Breast epithelium (tissue), 4 donors: Measurements from ENCODE around the gene SMARCA1. TPM values are rescaled to one million over a fixed set of nuclear protein-coding genes. Genes with fewer than 3 reads are reported as not detected.

Source experiments
- DNase-seq, 2 donors: peaks; one replicate each; pipeline ENCODE4 v3.0.0-alpha.2; 2019; ENCODE audit warnings: low spot score in 2 of 2
- H3K27ac ChIP-seq, 2 donors: fragments of 200-600 bp; sonication (generic) in 1 of 2; one replicate each; pipeline ENCODE4 v1.5.1; 2016 to 2019; ENCODE audit warnings: mild to moderate bottlenecking in 1 of 2
- H3K27me3 ChIP-seq, 2 donors: fragments of 200-600 bp; sonication (generic) in 1 of 2; one replicate each; pipeline versions ENCODE4 v1.5.1 to v1.6.0; 2017 to 2019; ENCODE audit warnings: control low read depth in 1 of 2, mild to moderate bottlenecking in 1 of 2
- H3K36me3 ChIP-seq: fragments of 200-600 bp; one replicate; pipeline ENCODE4 v1.5.1; 2019
- H3K4me1 ChIP-seq, 2 donors: fragments of 200-600 bp; sonication (generic); one replicate each; pipeline ENCODE4 v1.5.1; 2016 to 2019; ENCODE audit warnings: control low read depth in 1 of 2
- H3K4me3 ChIP-seq, 3 donors: fragments of 200-600 bp; sonication (generic); 1 replicate in 2 of 3; 2 replicates in 1 of 3; pipeline ENCODE4 v1.5.1; 2016 to 2019; ENCODE audit warnings: mild to moderate bottlenecking in 3 of 3, moderate library complexity in 2 of 3
- H3K9me3 ChIP-seq, 2 donors: fragments of 200-600 bp; sonication (generic) in 1 of 2; one replicate each; pipeline ENCODE4 v1.5.1; 2016 to 2019; ENCODE audit warnings: control low read depth in 1 of 2
- POLR2A ChIP-seq: fragments of 450-650 bp; IDR thresholded peaks from one replicate; pipeline ENCODE4 v1.6.1; 2016; ENCODE audit warnings: antibody characterized with exemption, mild to moderate bottlenecking, moderate library complexity
- POLR2AphosphoS5 ChIP-seq, 3 donors: sonication (generic); formaldehyde crosslinking; IDR thresholded peaks; one replicate each; pipeline ENCODE4 v1.6.1; 2017; ENCODE audit warnings: antibody characterized with exemption in 3 of 3
- intact Hi-C: fragments of 100-400 bp; cut with DNase I; formaldehyde crosslinking; loops from one replicate; pipeline ENCODE4 v1.15.1; 2023; ENCODE audit warnings: low total_unique reads
- total RNA-seq, 3 donors: library from RNA; depleted of rRNA; stranded (reverse); fragments of >200 nt; gene quantifications; one replicate each; pipeline ENCODE4 v1.1.0, GENCODE V29; 2016
- TF ChIP-seq, protein P1 (sequence below), 3 donors: fragments of 450-650 bp; IDR thresholded peaks; one replicate each; pipeline ENCODE4 v1.5.1; 2016 to 2017; ENCODE audit warnings: antibody characterized with exemption in 3 of 3, mild to moderate bottlenecking in 3 of 3, moderate library complexity in 3 of 3

The SMARCA1 gene
- total RNA-seq, 3 donors from 2014 or later, result 29.5 to 34.4 (median 33.4) TPM

GRCh38 chrX:129493643-129494042 lies 29.6 kb downstream of the SMARCA1 start:
- intact Hi-C loops, result no loop called here
- no peak for DNase-seq

GRCh38 chrX:129490330-129490729 lies 33.0 kb downstream of the SMARCA1 start:
- no peak for DNase-seq
- Histone ChIP-seq H3K27me3 (peaks cover 0 to 3% of the 10 kb centered on the region in 2 donors), H3K36me3 (no peaks in the 10 kb centered on the region), H3K27ac (no peak overlapping the region), H3K4me1 (no peaks in the 10 kb centered on the region), H3K9me3 (no peaks in the 10 kb centered on the region), H3K4me3 (no peak overlapping the region)
- TF ChIP-seq, protein P1, sequence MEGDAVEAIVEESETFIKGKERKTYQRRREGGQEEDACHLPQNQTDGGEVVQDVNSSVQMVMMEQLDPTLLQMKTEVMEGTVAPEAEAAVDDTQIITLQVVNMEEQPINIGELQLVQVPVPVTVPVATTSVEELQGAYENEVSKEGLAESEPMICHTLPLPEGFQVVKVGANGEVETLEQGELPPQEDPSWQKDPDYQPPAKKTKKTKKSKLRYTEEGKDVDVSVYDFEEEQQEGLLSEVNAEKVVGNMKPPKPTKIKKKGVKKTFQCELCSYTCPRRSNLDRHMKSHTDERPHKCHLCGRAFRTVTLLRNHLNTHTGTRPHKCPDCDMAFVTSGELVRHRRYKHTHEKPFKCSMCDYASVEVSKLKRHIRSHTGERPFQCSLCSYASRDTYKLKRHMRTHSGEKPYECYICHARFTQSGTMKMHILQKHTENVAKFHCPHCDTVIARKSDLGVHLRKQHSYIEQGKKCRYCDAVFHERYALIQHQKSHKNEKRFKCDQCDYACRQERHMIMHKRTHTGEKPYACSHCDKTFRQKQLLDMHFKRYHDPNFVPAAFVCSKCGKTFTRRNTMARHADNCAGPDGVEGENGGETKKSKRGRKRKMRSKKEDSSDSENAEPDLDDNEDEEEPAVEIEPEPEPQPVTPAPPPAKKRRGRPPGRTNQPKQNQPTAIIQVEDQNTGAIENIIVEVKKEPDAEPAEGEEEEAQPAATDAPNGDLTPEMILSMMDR (IDR thresholded peaks at IDR 0.05), result no peak
- TF ChIP-seq POLR2A, result no peak
- no peak for TF ChIP-seq POLR2AphosphoS5 (IDR thresholded peaks at IDR 0.05)
- intact Hi-C loops, result no loop called here

More at GRCh38 chrX:129493643-129494042, 29.6 kb downstream of the SMARCA1 start:
- TF ChIP-seq, protein P1 (IDR thresholded peaks at IDR 0.05), result no peak
- no peak for TF ChIP-seq POLR2A
- no peak for TF ChIP-seq POLR2AphosphoS5 (IDR thresholded peaks at IDR 0.05)
- Histone ChIP-seq H3K4me1 (no peaks in the 10 kb centered on the region), H3K27ac (no peak overlapping the region), H3K9me3 (no peaks in the 10 kb centered on the region), H3K4me3 (no peak overlapping the region), H3K36me3 (no peaks in the 10 kb centered on the region), H3K27me3 (peaks cover 0 to 3% of the 10 kb centered on the region in 2 donors)

GRCh38 chrX:129488359-129488758 lies 34.9 kb downstream of the SMARCA1 start:
- intact Hi-C loops, result no loop called here
- H3K9me3 ChIP-seq, result no peaks in the 10 kb centered on the region
- H3K27me3 ChIP-seq, result peaks cover 0 to 9% of the 10 kb centered on the region in 2 donors
- H3K4me3 ChIP-seq, result no peak overlapping the region
- no peak for DNase-seq
- no peaks in the 10 kb centered on the region for H3K36me3 ChIP-seq
- H3K4me1 ChIP-seq, result no peaks in the 10 kb centered on the region
- no peak overlapping the region for H3K27ac ChIP-seq
- TF ChIP-seq POLR2AphosphoS5 (IDR thresholded peaks at IDR 0.05), result no peak
- no peak for TF ChIP-seq POLR2A
- TF ChIP-seq, protein P1 (IDR thresholded peaks at IDR 0.05), result no peak

- DNase-seq, result no peak
- Histone ChIP-seq H3K9me3 (no peaks in the 10 kb centered on the region), H3K4me1 (no peaks in the 10 kb centered on the region), H3K27ac (no peak overlapping the region), H3K27me3 (peaks cover 0 to 6% of the 10 kb centered on the region in 2 donors), H3K4me3 (no peak overlapping the region), H3K36me3 (no peaks in the 10 kb centered on the region)
- intact Hi-C loops, result no loop called here
- TF ChIP-seq POLR2AphosphoS5 (IDR thresholded peaks at IDR 0.05) (no peak), POLR2A (no peak)
- TF ChIP-seq, protein P1 (IDR thresholded peaks at IDR 0.05), result no peak
Observed at GRCh38 chrX:129480889-129481288, 42.4 kb downstream of the SMARCA1 start.

- DNase-seq, result no peak
- Histone ChIP-seq H3K27me3 (peaks cover 0 to 2% of the 10 kb centered on the region in 2 donors), H3K27ac (no peak overlapping the region), H3K9me3 (no peaks in the 10 kb centered on the region), H3K4me1 (no peaks in the 10 kb centered on the region), H3K4me3 (no peak overlapping the region), H3K36me3 (no peaks in the 10 kb centered on the region)
- intact Hi-C loops, result no loop called here
- TF ChIP-seq, protein P1 (IDR thresholded peaks at IDR 0.05), result no peak
- TF ChIP-seq POLR2A (no peak), POLR2AphosphoS5 (IDR thresholded peaks at IDR 0.05) (no peak)
Observed at GRCh38 chrX:129478516-129478915, 44.8 kb downstream of the SMARCA1 start.
